NT2/D1 (cell line): ENCODE data around the gene NOM1.

Experiments
- SUZ12 ChIP-seq: IDR thresholded peaks from 2 replicates; pipeline ENCODE4 v1.6.1; 2011; ENCODE audit not compliant: insufficient read length, insufficient read depth; ENCODE audit errors: extremely low read depth
- YY1 ChIP-seq: IDR thresholded peaks from 2 replicates; pipeline ENCODE4 v1.6.1; 2011; ENCODE audit not compliant: insufficient read length, insufficient read depth

GRCh38 chr7:157013602-157014549 is 64.4 kb downstream of the NOM1 start:
- TF ChIP-seq SUZ12 (no peak), YY1 (no peak)
